ENCODE data around the gene MYO1H.
"Not testable (repeated sequence)": the region's sequence is repeated elsewhere in the genome, so short reads cannot be mapped to it uniquely, and the experiment has no call there.

Gene MYO1H, protein sequence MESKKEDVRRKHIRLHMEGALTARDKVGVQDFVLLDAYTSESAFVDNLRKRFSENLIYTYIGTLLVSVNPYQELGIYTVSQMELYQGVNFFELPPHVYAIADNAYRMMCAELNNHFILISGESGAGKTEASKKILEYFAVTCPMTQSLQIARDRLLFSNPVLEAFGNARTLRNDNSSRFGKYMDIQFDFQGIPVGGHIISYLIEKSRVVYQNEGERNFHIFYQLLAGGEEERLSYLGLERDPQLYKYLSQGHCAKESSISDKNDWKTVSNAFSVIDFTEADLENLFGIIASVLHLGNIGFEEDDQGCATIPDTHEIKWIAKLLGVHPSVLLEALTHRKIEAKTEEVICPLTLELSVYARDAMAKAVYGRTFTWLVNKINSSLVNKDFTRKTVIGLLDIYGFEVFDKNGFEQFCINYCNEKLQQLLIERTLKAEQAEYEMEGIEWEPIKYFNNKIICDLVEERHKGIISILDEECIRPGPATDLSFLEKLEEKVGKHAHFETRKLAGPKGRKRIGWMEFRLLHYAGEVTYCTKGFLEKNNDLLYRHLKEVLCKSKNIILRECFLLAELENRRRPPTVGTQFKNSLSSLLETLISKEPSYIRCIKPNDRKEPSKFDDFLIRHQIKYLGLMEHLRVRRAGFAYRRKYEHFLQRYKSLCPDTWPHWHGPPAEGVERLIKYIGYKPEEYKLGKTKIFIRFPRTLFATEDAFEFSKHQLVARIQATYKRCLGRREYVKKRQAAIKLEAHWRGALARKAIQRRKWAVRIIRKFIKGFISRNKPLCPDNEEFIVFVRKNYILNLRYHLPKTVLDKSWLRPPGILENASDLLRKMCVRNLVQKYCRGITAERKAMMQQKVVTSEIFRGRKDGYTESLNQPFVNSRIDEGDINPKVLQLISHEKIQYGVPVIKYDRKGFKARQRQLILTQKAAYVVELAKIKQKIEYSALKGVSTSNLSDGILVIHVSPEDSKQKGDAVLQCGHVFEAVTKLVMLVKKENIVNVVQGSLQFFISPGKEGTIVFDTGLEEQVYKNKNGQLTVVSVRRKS

DNA sequence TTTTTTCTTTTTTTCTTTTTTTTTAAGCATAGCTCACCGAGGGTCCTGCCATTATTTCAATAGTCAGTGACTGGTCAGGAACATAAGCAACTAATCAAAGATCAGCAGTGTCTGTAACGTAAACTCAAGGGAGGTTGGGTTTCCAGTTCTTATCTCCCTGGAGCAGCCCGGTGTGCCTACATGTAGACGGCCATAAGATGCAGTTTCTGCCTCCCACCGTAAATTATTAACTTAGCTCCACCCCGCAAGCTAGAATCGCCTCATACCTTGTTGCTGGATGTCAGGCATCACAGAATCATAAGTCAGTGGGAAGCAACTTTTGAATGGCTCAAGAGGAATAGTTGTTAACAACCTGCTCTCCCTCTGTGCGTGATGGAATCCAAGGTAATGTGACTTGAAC, at the start of gene MYO1H:
Gene MYO1H (plus strand): TSS at position 312 of the 400 bp plus-strand sequence. CDS start 61 bp downstream, at position 373.
- DNase-seq: no peak

DNA sequence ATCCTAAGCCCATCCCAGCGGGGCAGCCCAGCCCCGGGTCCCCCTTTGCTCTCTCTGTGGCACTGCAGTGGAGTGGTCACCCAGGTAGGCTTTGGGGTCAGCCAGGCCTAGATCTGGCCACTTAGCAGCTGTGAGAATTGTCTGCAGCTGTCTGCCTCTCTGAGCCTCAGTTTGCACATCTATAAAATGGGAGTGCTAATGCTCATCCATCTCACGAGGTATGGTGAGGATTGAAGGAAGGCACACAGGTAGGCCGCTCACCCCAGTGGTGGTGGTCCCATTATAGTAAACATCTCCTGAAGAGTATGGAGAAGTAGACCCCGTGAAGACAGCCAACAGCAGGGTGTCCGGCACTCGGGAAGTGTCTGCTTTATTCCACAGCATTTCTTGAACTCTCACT, 47.9 kb upstream of the MYO1H start:
- no peak for DNase-seq

DNA sequence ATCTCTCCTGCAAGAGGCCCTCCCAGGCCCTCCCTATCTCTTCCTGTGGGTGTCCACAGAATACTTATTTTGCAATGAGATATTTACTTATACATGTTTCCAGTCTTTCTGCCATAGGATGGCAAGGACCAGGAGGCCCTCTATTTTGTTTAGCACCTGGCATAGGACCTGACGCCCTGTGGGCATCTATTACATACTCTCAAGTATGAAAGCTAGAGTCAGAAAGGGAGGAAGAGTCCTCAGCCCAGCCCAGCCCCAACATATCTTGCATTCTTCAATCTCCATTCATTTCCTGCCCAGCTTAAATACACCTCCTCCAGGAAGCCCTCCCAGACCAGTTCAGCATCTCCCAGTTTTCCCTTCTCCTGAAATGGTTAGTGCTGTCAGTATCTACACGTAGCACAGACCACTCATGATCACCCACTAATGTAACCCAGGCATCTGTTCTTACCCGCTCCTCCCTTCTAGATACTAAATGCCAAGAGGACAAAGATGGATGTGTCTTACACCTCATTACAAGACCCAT, 46.0 kb upstream of the MYO1H start:
- DNase-seq: no peak

DNA sequence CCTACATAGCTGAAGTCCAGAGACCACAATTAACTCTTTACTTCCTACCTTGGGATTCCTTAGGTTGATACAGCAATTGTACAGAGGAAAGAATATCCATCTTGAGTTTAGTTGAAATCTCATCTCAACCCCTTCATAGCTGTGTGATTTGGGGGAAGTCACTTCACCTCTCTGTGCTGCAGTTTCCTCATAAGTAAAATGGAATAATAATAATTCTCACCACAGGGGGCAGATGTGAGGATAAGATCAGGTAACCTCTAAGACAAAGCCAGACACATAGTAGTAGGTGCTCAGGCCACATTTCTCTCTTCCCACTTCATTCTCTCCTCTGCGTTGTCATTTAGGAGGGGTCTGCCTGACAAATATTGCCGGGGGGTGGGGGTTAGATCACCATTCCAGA, 45.3 kb upstream of the MYO1H start:
- no peak for DNase-seq

DNA sequence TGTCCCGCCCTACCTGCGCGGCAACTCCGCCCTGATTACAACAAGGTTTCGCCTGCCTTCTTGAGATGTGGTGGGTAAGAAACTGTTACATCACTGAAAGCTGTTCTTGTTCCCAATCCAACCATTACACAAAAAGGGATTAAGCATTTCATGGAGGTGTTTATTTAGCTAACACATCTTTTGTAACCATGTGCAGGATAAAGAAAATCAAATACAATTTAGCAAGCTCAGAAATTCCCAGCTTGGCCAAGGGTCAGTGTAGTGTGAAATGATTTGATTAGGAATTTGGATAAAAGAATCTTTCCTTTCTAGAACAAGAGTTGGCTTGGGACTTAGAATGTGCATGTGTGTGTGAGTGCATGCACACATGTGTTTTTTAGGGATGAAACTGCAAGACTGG, 44.9 kb upstream of the MYO1H start:
- DNase-seq: no peak

DNA sequence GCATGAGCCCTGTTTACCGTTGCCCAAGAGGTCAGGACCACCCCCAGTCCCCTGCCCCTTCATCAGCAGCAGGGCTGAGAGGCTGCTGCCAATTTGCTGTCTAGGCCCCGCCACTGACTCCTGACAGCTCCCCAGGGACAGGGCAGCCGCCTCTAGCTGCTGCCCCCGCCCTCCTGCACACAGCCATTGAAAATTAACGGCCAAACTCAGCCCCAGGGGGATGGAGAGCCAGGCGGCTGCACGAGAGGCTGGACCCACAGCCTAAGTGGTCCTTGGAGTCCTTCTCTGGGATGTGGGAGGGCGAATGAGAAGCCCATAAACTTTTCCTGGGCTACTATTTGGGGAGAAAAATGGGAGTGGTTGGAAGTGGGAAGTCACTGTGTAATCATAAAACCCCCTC, 43.2 kb upstream of the MYO1H start:
- DNase-seq: no peak

DNA sequence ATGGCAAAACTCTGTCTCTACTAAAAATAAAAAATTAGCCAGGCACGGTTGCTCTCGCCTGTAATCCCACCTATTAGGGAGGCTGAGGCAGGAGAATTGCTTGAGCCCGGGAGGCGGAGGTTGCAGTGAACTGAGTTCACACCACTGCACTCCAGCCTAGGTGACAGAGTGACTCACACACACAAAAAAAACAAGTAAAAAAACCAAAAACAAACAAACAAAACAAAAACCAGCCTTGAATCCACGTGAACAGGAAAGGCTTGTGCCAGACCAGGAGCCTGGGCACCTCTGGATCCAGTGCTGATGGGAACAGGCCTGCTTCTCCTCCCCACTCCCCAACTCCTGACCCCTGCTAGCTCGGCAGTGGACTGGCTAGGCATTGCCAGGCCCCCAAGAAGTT, 42.2 kb upstream of the MYO1H start:
- no peak for DNase-seq

DNA sequence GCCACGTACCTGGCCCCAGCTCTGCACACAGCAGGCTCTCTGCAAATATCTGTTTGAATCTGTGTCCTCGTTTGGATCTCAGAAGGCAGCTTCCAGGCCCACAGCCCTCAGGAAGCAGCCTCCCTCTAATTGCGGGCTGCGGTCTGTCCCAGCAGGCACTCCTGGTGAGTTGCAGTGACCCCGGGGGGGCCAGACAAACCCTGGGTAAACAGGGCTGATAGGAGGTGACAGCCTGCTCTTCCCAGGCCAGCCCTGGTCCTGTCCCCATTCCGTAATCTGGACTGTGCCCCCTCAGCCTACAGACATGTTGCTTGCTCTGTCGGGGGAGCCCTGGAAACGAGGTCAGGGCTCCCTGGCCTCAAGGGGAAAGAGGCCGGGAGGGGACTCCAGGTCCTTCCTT, 40.6 kb upstream of the MYO1H start:
- DNase-seq: no peak

DNA sequence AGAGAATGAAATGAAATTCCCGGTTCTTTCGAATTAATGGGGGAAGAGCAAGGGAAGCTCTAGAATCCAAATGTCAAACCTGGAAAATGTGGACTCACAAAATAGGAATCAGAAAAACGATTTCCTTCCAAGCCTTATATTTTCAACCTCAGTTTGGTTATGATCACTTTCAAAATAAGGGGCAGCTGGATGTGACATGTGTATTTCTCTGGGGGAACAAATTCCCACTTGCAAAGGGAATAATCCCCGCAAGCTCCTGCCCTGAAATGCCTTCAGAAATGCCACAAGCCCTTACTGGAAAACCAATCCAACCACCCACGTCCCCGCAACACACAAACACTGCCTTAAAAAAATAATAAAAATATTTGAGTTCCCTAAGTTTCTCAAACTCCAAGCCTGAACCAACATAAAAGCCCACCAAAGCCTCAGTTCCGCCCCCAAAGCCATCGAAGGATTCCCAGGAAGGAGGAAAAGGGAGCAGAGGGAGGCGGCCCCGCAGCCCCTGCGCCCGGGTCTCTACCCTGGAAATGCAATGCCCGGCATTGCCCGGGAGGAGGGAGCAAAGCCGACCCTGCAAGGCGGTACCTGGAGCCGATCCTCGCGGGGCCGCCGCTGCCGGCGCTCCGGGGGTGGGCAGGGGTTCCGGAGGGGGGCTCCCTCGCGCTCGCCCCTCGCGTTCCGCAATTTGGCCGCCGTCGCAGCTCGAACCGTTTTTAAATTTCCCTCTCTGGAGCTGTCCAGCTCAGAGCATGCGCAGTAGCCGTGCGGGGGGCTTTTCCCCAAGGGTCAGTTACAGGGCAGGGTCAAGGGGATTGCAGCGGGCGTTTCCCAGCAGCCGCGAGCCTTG, 38.9 kb upstream of the MYO1H start, which contains the start of gene FOXN4:
Gene FOXN4 (minus strand): TSS at position 751 of the 847 bp plus-strand sequence. CDS start 963 bp downstream, outside the sequence.
- no peak for DNase-seq

DNA sequence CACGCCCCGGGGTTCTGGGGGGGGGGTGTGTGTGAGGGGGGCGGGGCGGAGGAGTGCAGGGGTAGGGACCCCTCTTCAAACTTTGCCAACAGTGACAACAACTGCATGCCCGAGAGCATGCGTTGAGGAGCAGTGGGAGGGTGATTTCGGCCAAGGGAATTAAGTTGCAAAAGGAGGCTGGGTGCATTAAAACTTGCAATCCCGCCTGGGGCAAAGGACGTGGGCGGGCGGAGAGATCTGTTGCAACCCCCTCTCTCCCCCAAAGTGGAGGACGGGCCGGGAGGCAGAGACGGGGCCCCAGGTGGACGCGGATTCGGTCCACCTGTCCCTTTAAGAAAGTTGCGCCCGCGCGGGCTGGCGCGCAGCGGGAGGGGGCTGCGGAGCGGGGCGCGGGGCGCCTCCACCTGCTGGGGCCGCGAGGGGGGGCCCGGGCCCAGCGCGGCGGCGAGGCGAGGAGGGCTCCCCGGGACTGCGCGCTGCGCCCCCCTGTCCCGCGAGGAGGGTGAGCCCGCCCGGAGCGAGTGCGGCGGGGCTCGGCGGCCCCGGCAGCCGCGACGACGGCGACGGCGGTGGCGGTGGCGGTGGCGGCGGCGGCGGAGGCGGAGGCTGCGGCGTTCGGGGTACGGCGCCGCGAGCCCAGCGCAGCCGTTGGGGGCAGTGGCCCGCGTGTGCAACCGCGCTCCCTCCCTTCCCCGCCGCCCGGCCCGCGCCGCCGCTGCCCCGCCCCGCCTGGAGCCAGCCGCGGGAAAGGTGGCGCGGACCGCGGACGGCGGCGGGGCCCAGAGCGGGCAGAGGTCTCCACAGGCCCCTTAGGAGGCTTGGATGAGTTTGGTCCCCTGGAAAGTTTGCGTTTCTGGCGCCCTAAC, 38.1 kb upstream of the MYO1H start:
- no peak for DNase-seq

DNA sequence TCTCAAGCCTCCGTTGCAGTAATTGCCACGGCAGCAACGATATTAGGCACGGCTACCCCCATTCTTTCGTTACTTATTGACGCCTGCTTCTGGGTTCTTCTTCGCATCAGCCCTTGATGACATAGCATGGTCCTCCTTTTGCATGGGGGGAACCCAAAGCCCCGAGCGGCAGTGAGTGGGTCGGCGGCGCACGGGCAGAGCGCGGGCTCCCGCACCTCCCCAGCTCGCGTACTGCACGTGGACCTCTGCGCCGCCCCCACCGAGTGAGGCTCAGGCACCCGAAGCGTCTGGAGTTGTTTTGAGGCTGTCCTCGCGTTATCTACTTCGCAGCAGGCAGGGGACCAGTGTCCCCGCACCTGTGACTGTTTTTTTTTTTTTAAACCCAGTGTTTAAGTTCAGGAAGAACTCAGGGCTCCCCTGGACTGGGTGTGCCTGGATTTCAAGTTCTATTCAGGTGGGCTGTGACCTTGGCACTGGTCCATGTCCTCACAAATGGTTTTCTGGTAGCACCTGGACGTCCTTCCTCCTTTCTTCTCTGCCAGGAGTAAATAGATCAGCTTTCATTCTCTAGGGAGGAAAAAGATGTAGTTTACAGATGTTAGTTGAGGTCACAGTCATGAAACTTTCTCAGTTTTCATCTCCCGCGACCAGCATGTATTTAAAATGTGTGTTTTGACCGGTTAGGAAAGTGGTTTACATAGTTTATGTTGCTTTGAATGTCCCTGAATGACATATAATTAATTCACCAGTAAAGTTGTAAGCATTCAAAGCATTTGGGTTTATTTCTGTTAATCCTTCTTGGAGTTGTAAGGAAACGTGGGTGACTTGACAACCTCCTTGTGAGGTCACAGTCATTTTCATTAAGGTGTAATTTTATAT, 37.2 kb upstream of the MYO1H start:
- no peak for DNase-seq

DNA sequence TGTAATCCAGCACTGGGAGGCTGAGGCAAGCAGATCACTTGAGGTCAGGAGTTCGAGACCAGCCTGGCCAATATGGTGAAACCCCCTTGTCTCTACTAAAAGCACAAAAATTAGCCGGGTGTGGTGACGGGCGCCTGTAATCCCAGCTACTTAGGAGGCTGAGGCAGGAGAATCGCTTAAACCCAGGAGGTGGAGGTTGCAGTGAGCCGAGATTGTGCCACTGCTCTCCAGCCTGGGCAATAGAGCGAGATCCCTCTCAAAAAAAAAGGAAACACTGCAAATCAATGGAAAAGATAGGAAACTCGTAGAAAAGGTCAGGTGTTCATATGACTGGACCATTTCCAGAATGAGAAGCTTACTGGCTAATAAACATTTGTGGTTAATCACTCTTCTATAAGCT, 26.4 kb upstream of the MYO1H start:
- DNase-seq: not testable (repeated sequence)

DNA sequence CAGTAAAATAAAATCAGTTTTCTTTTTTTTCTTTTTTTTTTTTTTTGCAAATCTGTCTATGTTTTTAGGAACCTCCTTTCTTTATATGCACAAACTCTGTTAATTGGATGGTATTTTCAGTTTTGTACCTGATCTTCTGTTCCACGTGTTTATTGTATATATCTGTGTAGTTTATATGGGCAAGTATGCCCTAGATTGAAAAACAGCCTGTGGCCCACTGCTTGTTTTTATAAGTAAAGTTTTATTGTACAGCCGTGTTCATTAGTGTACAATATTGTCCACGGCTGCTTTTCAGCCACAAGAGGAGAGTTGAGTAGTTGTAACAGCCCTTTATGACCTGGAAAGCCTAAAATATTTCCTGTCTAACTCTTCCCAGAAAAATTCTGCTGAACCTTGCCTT, 18.7 kb upstream of the MYO1H start:
- no peak for DNase-seq

DNA sequence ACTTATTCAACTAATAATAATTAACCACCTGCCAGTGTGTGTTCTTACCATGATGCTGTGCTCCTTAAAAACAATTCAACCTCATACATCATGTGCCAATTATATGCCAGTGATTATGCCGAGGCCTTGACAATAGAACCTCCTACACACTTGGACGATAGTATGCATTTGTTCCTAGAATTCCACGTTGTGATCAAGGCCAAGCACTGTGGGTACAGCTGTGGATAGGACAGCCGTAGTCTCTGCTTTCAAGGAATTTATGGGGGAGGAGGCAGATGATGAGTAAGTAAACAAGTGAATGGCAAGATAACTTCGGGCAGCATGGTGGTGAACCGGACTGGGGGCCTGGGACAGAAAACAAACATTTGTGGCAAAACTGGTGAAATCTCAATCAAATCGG, 18.0 kb upstream of the MYO1H start:
- DNase-seq: no peak

DNA sequence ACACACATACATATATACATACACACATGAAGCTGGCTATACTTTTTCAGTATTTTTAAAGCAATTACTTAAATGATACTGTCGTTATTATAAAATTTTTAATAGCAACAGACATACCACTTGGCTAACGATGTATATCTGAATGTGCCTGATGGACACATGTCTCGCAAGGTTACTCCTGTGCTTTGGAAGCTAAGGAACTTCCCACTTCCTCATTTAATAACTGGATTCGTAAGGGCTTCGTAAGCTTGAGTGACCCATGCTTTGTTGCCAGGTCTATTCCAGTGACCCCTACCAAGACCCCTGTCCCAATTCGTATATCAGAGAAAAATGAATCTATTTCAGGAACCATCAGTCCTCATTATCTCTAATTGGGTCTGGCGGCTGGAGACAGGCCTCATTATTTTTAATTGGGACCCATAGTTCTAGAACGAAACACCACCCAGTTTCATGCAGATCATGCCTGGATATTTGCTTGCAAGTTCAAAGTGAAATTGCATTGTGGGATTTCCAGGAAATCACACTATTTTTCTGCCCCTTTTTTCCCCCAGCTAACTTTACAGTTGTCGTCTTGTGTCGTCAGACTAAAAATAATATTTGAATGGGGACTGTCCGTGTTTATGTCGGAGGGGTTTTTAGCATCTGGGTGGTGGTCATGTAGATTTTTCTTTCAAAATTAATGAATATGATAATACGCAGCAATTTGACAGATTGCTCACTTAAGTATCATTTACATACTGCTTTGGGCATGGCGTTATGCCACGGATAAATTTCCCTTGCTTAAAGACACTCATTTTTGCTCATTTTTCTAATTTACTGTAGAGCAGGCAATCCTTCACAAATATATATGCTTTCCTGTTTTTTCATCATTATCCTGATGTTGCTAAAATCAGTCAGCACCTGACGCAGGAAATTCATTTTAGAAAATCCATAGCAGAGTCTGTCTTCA, 17.1 kb upstream of the MYO1H start:
- DNase-seq: no peak

DNA sequence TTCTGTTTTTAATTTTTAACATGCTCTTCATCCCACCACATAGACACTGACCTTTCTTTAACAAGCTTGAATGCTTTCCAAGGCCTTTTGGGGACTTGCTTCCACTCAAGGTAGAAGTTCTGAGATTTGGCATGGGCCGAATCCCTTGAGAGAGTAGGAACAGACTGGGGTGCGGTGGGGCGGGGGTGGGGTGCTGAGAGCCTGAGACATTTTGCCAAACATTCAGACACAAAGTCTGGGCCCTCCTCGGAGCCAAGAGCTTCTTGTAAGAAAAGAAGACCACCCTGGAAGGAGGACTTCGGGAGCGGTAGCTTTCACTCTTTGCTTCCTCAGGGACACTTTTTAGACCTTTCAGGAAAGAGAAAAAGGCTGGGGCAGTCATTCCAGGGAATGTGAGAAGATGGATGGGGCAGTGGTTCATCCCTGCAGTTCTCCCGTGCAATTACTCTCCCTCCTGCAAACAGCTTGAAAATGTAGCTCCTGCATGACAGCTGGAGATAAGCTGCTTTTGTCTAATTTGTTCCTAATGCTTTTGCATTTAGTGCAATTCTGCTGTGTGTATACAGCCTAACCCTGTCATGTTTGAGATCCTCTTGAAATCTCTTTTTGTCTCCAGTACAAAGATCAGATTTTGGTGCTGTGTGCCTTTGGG, 16.3 kb upstream of the MYO1H start:
- no peak for DNase-seq

DNA sequence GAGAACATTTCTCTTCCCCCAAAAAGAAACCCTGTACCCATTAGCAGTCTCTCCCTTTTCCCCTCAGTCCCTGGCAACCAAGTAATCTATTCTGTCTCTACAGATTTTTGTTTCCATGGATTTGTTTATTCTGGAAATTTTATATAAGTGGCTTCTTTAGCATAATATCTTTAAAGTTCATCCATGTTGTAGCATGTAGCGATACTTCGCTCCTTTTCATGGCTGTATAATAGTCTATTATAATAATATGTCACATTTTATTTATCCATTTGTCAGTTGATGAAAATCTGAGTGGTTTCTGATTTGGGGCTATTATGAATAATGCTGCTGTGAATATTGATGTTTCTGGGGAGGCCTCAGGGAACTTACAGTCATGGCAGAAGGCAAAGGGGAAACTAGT, 12.8 kb upstream of the MYO1H start:
- no peak for DNase-seq

DNA sequence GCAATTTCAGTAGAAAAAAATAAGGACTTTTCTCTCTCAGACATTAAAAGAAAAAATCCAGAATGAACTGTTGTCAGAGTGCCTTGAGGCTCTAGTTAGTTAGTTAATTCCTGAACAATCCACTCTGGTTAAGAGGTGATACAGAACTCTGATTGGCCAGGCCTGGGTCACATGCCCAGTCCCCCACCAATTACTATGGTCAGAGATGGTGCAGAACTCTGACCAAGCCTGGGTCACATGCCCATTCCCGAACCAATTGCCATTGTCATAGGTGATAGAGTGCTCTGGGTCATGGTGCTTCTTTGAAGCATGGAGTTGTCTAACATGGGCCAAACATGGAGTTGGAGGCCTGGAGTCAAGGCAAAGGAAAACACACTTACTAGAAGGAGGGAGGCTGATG, 11.1 kb upstream of the MYO1H start:
- DNase-seq: no peak

DNA sequence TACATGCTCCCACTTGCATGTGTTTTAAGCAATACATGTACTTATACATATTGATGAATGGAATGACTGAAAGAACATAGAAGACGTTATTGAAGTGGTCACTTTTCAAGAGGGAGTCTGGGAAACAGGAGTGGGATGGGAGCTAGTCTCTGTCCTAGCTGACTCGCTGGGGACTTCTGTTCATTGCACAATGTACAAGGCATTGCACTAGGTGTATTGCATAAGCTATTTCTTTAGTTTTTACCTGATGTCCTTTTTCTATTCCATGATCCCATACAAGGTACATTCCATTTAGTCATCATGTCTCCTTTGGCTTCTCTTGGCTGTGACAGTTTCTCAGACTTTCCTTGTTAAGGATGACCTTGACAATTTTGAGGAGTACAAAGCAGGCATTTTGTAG, 4.0 kb upstream of the MYO1H start:
- no peak for DNase-seq
